Liver (tissue), 3 donors: ENCODE results near the gene CAPNS2.

ENCODE experiments used
- EGR1 ChIP-seq, 2 donors: IDR thresholded peaks; 2 replicates each; pipeline ENCODE4 v1.6.1; 2016 to 2018; ENCODE audit warnings: antibody characterized with exemption in 2 of 2, low read depth in 2 of 2
- FOXA1 ChIP-seq: IDR thresholded peaks from 2 replicates; pipeline ENCODE4 v1.6.1; 2016; ENCODE audit warnings: antibody characterized with exemption
- HNF4G ChIP-seq: IDR thresholded peaks from 2 replicates; pipeline ENCODE4 v1.6.1; 2016; ENCODE audit warnings: antibody characterized with exemption
- JUND ChIP-seq, 2 donors: IDR thresholded peaks; 2 replicates each; pipeline ENCODE4 v1.6.1; 2016; ENCODE audit warnings: antibody characterized with exemption in 2 of 2
- NR2F2 ChIP-seq: IDR thresholded peaks from 2 replicates; pipeline ENCODE4 v1.6.1; 2016; ENCODE audit warnings: antibody characterized with exemption
- RAD21 ChIP-seq, 2 donors: IDR thresholded peaks; 2 replicates each; pipeline ENCODE4 v1.6.1; 2016; ENCODE audit warnings: antibody characterized with exemption in 2 of 2, mild to moderate bottlenecking in 2 of 2
- TF ChIP-seq, protein P1 (sequence below): fragments of 150-350 bp; IDR thresholded peaks from 2 replicates; pipeline ENCODE4 v1.5.1; 2017; ENCODE audit warnings: improper control_type of control experiment, low read depth, low read length; ENCODE audit not compliant: missing input control
- TF ChIP-seq, protein P2 (sequence below): IDR thresholded peaks from 2 replicates; pipeline ENCODE4 v1.6.1; 2016; ENCODE audit warnings: antibody characterized with exemption
- donor health status: healthy.
- donor health status: healthy.

DNA sequence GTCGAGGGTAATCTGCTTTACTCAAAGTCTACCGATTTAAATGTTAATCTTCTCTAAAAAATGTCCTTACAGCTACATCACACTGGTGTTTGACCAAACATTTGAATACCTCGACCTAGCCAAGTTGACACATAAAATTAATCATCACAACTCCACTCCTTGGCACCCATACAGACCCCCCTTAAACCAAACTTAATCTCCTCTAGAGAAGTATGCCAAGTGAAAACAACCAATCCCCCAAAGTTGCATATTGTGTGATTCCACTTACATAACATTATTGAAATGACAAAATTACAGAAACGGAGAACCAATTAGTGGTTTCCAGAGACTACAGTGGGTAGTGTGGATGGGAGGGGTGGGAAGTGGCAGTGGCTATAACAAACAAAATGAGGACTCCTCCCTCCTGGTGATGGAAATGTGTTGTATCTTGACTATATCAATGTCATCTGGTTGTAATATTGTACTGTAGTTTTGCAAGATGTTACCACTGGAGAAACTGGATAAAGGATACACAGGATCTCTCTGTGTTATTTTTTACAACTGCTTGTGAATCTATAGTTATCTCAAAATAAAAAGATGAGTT, 39.4 kb downstream of the CAPNS2 start:
- TF ChIP-seq, protein P1, sequence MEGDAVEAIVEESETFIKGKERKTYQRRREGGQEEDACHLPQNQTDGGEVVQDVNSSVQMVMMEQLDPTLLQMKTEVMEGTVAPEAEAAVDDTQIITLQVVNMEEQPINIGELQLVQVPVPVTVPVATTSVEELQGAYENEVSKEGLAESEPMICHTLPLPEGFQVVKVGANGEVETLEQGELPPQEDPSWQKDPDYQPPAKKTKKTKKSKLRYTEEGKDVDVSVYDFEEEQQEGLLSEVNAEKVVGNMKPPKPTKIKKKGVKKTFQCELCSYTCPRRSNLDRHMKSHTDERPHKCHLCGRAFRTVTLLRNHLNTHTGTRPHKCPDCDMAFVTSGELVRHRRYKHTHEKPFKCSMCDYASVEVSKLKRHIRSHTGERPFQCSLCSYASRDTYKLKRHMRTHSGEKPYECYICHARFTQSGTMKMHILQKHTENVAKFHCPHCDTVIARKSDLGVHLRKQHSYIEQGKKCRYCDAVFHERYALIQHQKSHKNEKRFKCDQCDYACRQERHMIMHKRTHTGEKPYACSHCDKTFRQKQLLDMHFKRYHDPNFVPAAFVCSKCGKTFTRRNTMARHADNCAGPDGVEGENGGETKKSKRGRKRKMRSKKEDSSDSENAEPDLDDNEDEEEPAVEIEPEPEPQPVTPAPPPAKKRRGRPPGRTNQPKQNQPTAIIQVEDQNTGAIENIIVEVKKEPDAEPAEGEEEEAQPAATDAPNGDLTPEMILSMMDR: no peak
- TF ChIP-seq, protein P2, sequence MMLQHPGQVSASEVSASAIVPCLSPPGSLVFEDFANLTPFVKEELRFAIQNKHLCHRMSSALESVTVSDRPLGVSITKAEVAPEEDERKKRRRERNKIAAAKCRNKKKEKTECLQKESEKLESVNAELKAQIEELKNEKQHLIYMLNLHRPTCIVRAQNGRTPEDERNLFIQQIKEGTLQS: no peak
- no peak for TF ChIP-seq JUND (IDR thresholded peaks at IDR 0.05)
- no peak for TF ChIP-seq EGR1 (IDR thresholded peaks at IDR 0.05; ENCODE audit: low read depth in 2 of 2)
- no peak for TF ChIP-seq NR2F2
- no peak for TF ChIP-seq RAD21 (IDR thresholded peaks at IDR 0.05)
- no peak for TF ChIP-seq HNF4G
- TF ChIP-seq FOXA1: no peak
